ENCODE measurements around the gene OAT.
"Not testable (repeated sequence)": the region's sequence is repeated elsewhere in the genome, so short reads cannot be mapped to it uniquely, and the experiment has no call there.

OAT gene

DNA sequence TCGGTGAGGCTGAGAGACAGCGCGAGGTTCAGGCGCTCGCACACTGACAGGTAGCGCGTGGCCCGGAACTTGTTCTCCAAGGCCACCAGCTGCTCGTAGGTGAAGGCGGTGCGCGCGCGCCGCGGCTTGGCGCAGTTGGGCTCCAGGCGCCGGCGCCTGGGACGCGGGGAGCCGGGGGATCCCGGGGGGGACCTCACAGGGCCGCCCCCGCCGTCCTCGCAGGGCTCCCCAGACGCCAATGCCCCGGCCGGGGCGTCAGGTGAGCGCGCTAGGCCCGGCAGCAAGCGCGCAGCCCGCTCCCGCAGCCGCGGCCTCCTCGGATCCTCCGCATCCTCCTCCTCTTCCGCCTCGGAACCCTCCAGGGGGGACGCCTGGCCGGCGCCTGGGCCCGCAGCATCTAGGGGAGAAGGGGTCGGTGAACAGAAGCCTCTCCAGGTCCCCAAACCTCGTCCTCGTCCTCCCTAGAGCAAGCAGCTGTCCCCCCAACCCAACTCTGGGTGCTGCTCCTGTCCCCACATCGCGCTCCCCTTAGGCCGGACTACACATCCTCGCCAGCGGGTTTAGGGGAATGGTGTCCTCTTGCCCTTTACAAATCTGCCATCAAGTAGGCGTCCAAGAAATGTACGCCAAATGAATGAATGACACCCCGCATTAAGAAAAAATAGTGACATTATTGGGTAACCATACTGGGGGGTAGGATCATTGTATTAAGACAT, 29.2 kb upstream of the OAT start:
- DNase-seq (ENCODE audit: low spot score), result no peak

DNA sequence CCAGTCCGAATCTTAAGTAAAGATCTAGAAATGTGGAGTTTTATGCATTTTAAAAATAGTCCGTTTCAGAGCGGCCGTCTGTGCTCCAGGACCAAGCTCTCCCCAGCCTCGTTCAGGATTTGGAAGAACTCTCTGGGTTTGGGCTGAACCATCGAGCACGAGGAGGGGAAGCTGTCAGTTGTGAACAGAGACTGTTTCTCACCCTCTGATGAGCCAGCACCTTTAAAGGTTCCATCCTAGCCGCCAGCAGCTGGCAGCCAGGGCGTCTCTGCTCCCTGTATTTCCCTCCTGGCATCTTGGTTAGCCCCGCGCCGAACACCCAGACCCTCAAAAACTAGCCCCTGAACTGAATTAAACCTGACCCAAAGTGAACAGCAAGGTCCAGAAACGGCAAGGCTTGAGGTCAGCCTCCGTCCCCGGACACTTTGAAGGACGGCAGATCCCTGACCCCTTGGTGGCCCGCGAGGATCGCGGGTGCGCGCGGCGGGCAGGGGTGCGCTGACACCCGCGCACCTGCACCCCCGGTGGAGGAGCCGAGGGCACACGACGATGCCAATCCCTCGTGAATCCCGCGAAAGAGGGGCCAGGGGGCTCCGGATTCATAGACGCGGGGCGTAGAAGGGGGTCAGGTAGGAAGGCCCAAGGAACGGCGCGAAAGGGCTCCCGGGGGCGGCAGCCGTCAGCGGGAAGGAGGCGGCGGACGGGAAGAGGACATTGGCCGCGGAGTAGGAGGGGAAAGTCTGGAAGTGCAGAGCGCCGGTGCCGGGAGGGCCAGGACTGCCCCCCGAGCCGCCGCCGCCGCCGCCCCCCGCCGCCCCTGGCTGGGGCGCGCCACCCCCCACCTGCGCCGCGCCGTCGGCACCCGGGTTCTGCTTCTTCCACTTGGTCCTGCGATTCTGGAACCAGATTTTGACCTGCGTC, 28.4 kb upstream of the OAT start:
- DNase-seq (ENCODE audit: low spot score), result no peak

GRCh38 chr10:124441694-124442093, 23.0 kb upstream of the OAT start:
- not testable (repeated sequence) for DNase-seq (ENCODE audit: low spot score)

DNA sequence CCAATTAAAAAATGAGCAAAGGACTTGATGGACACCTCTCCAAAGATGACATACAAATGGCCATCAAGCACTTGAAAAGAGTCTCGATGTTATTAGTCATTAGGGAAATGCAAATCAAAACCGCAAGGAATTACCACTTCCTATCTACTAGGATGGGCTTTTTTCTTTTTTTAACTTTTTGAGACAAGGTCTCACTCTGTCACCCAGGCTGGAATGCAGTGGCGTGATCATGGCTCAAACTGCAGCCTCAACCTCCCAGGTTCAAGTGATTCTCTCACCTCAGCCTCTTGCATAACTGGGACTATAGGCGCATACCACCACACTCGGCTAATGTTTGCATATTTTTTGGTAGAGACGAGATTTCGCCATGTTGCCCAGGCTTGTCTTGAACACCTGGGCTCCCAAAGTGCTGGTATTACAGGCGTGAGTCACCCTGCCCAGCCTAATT, 17.5 kb upstream of the OAT start:
- DNase-seq (ENCODE audit: low spot score), result no peak

GRCh38 chr10:124435683-124436082, 17.0 kb upstream of the OAT start:
- DNase-seq (ENCODE audit: low spot score), result not testable (repeated sequence)

DNA sequence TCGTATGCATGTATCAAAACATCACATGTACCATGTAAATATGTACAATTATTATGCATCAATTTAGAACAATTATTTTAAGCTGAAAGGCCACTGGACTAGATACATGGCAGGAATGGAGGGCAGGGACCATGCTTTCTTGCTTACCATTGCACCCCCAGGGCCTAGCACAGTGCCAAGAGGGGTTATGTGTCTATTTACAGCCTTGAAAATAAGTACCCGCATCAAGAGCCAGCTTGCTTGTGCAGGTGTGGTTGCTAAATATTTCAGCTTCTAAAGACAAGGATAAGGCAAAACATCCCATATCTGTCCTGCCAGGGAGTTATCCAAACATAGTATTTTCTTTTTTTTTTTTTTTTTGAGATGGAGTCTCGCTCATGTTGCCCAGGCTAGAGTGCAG, 14.7 kb upstream of the OAT start:
- DNase-seq (ENCODE audit: low spot score), result no peak

GRCh38 chr10:124430077-124430476, 11.4 kb upstream of the OAT start:
- DNase-seq (ENCODE audit: low spot score), result no peak

- no peak for DNase-seq (ENCODE audit: low spot score)
Measured at GRCh38 chr10:124429576-124429975, 10.9 kb upstream of the OAT start.

GRCh38 chr10:124428207-124428777, 9.6 kb upstream of the OAT start:
- DNase-seq (ENCODE audit: low spot score), result no peak

DNA sequence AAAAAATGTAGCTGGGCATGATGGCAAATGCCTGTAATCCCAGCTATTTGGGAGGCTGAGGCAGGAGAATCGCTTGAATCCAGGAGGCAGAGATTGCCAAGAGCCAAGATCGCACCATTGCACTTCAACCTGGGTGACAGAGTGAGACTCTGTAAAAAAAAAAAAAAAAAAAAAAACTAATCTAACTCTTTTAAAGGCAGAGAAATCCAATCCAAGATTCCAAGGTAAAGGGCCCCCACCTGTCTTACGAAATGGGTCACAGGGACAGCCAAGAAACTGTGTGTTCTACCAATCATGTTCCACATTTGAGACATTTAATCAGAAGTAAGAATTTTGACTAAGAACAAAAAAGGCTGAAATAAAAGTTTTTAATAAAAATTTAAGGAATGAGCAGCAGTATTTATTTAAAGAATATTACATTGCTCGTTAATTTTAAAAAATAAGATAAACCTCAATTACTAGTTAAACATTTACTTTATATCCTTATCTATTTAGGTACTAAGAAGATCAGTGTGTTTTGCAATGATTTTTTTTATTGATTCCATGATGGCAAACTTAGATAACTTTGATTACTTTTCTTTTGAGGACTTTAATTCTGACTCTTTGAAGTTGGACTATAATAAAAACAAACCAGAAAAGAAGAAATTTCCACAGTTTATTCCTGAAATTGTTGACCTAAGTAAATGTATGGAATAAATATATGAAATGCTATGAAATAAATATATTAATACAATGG, 6.7 kb upstream of the OAT start:
- DNase-seq (ENCODE audit: low spot score), result no peak

GRCh38 chr10:124423813-124424212, 5.1 kb upstream of the OAT start:
- DNase-seq (ENCODE audit: low spot score), result no peak

DNA sequence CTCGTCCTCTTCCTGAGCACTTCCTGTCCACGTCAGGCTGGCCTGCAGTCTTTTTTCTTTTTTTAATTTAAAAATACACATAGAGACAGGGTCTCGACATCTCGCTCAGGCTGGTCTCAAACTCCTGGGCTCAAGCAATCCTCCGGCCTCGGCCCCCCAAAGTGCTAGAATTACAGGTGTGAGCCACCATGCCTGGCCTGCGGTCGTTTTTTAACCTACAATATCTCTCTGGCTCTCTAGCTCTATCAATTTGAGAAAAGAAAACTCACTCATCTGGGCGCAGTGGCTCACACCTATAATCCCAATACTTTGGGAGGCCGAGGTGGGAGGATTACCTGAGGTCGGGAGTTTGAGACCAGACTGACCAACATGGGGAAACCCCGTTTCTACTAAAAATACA, 4.0 kb upstream of the OAT start:
- no peak for DNase-seq (ENCODE audit: low spot score)

DNA sequence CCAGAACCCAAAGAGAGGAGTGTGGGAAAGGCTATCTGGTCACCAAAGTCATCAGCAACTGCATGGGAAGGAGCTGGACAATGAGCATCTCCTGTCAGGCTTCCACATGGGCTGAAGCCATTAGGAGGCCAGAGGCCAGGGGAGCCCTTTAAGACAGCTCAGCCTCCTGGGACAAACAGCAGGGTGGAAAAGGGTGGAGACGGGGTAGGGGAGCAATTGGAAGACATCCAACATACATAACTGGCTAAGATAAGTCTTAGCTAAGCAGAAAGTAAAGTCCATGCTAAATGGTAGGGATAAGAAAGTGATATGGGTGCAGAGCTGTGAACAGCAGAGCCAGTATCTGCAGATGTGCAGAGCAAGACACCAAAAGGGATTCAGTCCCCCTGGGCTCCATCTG, 1.5 kb upstream of the OAT start:
- DNase-seq (ENCODE audit: low spot score), result no peak

- no peak for DNase-seq (ENCODE audit: low spot score)
Measured at GRCh38 chr10:124419635-124420034, 912 bp upstream of the OAT start.

- DNase-seq (ENCODE audit: low spot score), result peak; percentile 24
Measured at GRCh38 chr10:124417895-124418725, 613 bp downstream of the OAT start.

GRCh38 chr10:124416733-124417132, 2.0 kb downstream of the OAT start:
- peak; percentile 46 for DNase-seq (ENCODE audit: low spot score)

- no peak for DNase-seq (ENCODE audit: low spot score)
Measured at GRCh38 chr10:124415210-124415609, 3.5 kb downstream of the OAT start.

DNA sequence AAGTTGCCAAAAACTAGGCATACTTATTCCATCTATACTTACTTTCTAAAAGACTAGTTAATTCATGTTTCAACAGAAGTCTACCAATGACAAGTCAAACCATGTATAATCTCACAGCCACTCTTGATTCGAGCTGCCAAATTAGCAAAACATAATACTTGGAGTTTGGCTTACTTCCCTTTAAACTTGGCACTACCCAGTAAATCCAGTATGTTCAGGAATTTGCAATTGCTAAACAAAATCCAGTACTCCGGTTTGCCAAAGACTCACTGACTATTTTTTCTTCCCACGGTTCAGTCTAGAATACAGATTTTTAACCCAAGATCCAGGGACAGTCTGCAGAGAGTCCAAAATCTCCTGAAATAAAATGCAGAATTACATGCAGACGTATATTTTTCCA, 4.6 kb downstream of the OAT start:
- no peak for DNase-seq (ENCODE audit: low spot score)

DNA sequence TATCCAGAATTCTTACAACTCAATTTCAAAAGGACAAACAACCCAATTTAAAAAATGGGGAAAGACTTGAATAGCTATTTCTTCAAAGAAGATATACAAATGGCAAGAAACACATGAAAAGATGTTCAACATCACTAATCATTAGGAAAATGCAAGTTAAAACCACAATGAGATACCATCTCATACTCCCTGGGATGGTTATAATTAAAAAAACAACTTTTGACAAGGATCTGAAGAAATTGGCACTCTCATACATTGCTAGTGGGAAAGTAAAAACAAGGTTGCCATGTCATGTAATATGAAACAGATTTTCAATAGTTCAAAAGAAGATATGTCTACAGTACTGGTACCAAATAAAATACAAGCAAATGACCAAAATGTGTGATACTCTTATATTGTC, 9.0 kb downstream of the OAT start:
- DNase-seq (ENCODE audit: low spot score), result no peak

GRCh38 chr10:124408357-124408756, 10.4 kb downstream of the OAT start:
- DNase-seq (ENCODE audit: low spot score), result no peak

- no peak for DNase-seq (ENCODE audit: low spot score)
Measured at GRCh38 chr10:124407456-124407855, 11.3 kb downstream of the OAT start.

Data from HuH-7.5 (cell line).